Neural progenitor cell (in vitro differentiated cells): ENCODE results near the gene PRDM12. TPM values are rescaled to one million over a fixed set of nuclear protein-coding genes. Genes with fewer than 3 reads are reported as not detected.

Source experiments
- DNase-seq: peaks from one replicate; pipeline ENCODE4 v3.0.0-alpha.2; 2016; ENCODE audit warnings: low spot score
- H2AFZ ChIP-seq: fragments of 200-600 bp; sonication (generic); replicated peaks from 2 replicates; pipeline ENCODE4 v1.6.1; 2016; ENCODE audit warnings: antibody characterized with exemption
- H3F3A ChIP-seq: fragments of 200-600 bp; sonication (generic); 2 replicates; pipeline ENCODE4 v1.6.1; 2016; ENCODE audit warnings: antibody characterized with exemption, low read depth
- H3K27ac ChIP-seq: fragments of 200-600 bp; sonication (generic); 2 replicates; pipeline ENCODE4 v1.5.1; 2016; ENCODE audit warnings: mild to moderate bottlenecking
- H3K27me3 ChIP-seq: fragments of 200-600 bp; sonication (generic); 2 replicates; pipeline ENCODE4 v1.6.1; 2016; ENCODE audit warnings: mild to moderate bottlenecking, moderate library complexity
- H3K36me3 ChIP-seq: fragments of 200-600 bp; sonication (generic); 2 replicates; pipeline ENCODE4 v1.5.1; 2016
- H3K4me1 ChIP-seq: fragments of 200-600 bp; sonication (generic); 2 replicates; pipeline ENCODE4 v1.6.1; 2016; ENCODE audit warnings: mixed run types
- H3K4me2 ChIP-seq: fragments of 200-600 bp; sonication (generic); 2 replicates; pipeline ENCODE4 v1.6.1; 2016
- H3K4me3 ChIP-seq: fragments of 200-600 bp; sonication (generic); 2 replicates; pipeline ENCODE4 v1.5.1; 2016
- H3K79me2 ChIP-seq: fragments of 200-600 bp; sonication (generic); 2 replicates; pipeline ENCODE4 v1.6.1; 2016; ENCODE audit warnings: low read depth
- H3K9ac ChIP-seq: fragments of 200-600 bp; sonication (generic); 2 replicates; pipeline ENCODE4 v1.6.1; 2016
- H3K9me3 ChIP-seq: fragments of 200-600 bp; sonication (generic); 2 replicates; pipeline ENCODE4 v1.5.1; 2016; ENCODE audit warnings: low read depth
- H4K20me1 ChIP-seq: fragments of 200-600 bp; sonication (generic); 2 replicates; pipeline ENCODE4 v1.6.1; 2016; ENCODE audit warnings: low read depth
- H3K27ac Mint-ChIP-seq: 3 replicates; pipeline ENCODE4 v1.8.0; 2021; ENCODE audit warnings: mixed read lengths
- H3K27me3 Mint-ChIP-seq: 2 replicates; pipeline ENCODE4 v1.8.0; 2022; ENCODE audit warnings: low read depth, mild to moderate bottlenecking, inconsistent platforms, moderate library complexity, mixed read lengths; ENCODE audit not compliant: insufficient read depth
- H3K36me3 Mint-ChIP-seq: 3 replicates; pipeline ENCODE4 v1.8.0; 2021; ENCODE audit warnings: mixed read lengths
- H3K4me1 Mint-ChIP-seq: 3 replicates; pipeline ENCODE4 v1.8.0; 2021; ENCODE audit warnings: mixed read lengths
- H3K4me3 Mint-ChIP-seq: 3 replicates; pipeline ENCODE4 v1.8.0; 2021; ENCODE audit warnings: mild to moderate bottlenecking, moderate library complexity, mixed read lengths
- H3K9me3 Mint-ChIP-seq: 3 replicates; pipeline ENCODE4 v1.8.0; 2020; ENCODE audit warnings: mixed read lengths
- EZH2 ChIP-seq: fragments of 200-600 bp; sonication (generic); IDR thresholded peaks from 2 replicates; pipeline ENCODE4 v1.6.1; 2017; ENCODE audit warnings: antibody characterized with exemption, mild to moderate bottlenecking, moderate library complexity
- EZH2phosphoT487 ChIP-seq: fragments of 200-600 bp; sonication (generic); IDR thresholded peaks from 2 replicates; pipeline ENCODE4 v1.6.1; 2017; ENCODE audit warnings: antibody characterized with exemption
- total RNA-seq: library from RNA; depleted of rRNA; stranded (reverse); fragments of >200 nt; gene quantifications from 2 replicates; pipeline ENCODE4 v1.2.3, GENCODE V29; 2015; ENCODE audit warnings: low replicate concordance
- TF ChIP-seq, protein P1 (sequence below): fragments of 200-600 bp; sonication (generic); IDR thresholded peaks from 2 replicates; pipeline ENCODE4 v1.5.1; 2017; ENCODE audit warnings: antibody characterized with exemption, mild to moderate bottlenecking

Gene PRDM12
- total RNA-seq, 1 donor from 2014 or later, result not detected

DNA sequence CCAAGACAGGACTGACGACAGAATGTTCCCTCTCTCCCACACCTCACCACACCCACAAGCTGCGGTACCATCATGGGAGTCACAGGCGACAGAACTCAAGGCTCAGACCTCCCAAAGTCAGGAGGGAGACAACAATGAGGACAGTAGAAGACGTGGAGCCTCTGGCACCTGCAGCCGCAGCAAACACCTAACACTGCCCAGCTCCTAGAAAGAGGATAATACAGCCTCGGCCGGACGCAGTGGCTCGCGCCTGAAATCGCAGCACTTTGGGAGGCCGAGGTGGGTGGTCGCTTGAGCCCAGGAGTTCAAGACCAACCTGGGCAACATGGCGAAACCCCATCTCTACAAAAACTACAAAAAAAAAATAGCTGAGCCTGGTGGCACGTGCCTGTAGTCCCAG lies 13.2 kb upstream of the PRDM12 start:
- Histone ChIP-seq H3K79me2 (no peaks in the 10 kb centered on the region), H3K4me1 (no peaks in the 10 kb centered on the region), H3K9ac (no peak overlapping the region), H3K27me3 (peaks cover 38% of the 10 kb centered on the region), H4K20me1 (no peaks in the 10 kb centered on the region), H3K9me3 (no peaks in the 10 kb centered on the region), H3K36me3 (no peaks in the 10 kb centered on the region), H3F3A (no peaks in the 10 kb centered on the region), H3K27ac (no peak overlapping the region), H2AFZ (no peak overlapping the region), H3K4me3 (no peak overlapping the region), H3K4me2 (no peak overlapping the region)
- Mint-ChIP-seq H3K27me3 (peaks cover 41% of the 10 kb centered on the region), H3K4me3 (no peak overlapping the region), H3K9me3 (peaks cover 3% of the 10 kb centered on the region), H3K4me1 (no peaks in the 10 kb centered on the region), H3K27ac (no peak overlapping the region), H3K36me3 (no peaks in the 10 kb centered on the region)
- DNase-seq, result no peak
- TF ChIP-seq EZH2 (no peak), EZH2phosphoT487 (no peak)
- TF ChIP-seq, protein P1, sequence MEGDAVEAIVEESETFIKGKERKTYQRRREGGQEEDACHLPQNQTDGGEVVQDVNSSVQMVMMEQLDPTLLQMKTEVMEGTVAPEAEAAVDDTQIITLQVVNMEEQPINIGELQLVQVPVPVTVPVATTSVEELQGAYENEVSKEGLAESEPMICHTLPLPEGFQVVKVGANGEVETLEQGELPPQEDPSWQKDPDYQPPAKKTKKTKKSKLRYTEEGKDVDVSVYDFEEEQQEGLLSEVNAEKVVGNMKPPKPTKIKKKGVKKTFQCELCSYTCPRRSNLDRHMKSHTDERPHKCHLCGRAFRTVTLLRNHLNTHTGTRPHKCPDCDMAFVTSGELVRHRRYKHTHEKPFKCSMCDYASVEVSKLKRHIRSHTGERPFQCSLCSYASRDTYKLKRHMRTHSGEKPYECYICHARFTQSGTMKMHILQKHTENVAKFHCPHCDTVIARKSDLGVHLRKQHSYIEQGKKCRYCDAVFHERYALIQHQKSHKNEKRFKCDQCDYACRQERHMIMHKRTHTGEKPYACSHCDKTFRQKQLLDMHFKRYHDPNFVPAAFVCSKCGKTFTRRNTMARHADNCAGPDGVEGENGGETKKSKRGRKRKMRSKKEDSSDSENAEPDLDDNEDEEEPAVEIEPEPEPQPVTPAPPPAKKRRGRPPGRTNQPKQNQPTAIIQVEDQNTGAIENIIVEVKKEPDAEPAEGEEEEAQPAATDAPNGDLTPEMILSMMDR, result no peak

DNA sequence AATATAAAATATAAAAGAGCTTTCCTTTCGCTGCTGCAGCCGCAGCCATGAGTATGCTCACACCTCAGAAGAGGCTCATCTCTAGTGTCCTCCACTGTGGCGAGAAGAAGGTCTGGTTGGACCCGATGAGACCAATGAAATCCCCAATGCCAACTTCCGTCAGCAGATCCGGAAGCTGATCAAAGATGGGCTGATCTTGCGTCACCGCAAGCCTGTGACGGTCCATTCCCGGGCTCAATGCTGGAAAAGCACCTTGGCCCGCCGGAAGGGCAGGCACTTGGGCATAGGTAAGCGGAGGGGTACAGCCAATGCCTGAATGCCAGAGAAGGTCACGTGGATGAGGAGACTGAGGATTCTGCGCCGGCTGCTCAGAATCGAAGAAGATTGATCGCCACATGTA lies 12.6 kb upstream of the PRDM12 start:
- Mint-ChIP-seq H3K36me3 (no peaks in the 10 kb centered on the region), H3K27me3 (peaks cover 45% of the 10 kb centered on the region), H3K27ac (no peak overlapping the region), H3K4me3 (no peak overlapping the region), H3K9me3 (peaks cover 3% of the 10 kb centered on the region), H3K4me1 (no peaks in the 10 kb centered on the region)
- H4K20me1 ChIP-seq, result no peaks in the 10 kb centered on the region
- no peak overlapping the region for H3K4me3 ChIP-seq
- H3K9me3 ChIP-seq, result no peaks in the 10 kb centered on the region
- peaks cover 43% of the 10 kb centered on the region for H3K27me3 ChIP-seq
- H3F3A ChIP-seq, result no peaks in the 10 kb centered on the region
- H3K79me2 ChIP-seq, result no peaks in the 10 kb centered on the region
- no peak overlapping the region for H3K9ac ChIP-seq
- no peak overlapping the region for H3K4me2 ChIP-seq
- no peaks in the 10 kb centered on the region for H3K36me3 ChIP-seq
- H3K27ac ChIP-seq, result no peak overlapping the region
- TF ChIP-seq, protein P1, result no peak
- no peak for TF ChIP-seq EZH2
- TF ChIP-seq EZH2phosphoT487, result no peak
- no peak overlapping the region for H2AFZ ChIP-seq
- no peak for DNase-seq
- no peaks in the 10 kb centered on the region for H3K4me1 ChIP-seq

DNA sequence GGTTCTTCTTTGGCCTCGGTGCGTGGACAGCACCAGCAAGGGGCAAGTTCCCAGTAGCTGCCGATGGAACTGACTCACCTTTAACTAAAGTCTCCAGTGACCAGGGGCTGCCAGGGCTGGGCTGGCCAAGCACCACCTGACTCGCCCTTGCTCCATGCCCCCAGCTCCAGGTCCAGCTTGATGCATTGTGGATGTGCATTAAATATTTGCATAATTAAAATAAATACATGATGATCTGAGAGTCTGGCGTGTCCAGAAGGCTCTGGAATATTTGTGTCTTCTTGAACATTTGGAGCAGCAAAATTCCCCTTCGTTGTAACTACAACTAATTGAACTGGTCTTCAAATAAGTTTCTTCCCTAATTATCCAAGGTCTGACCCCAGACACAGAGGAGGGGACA lies 9.5 kb upstream of the PRDM12 start:
- DNase-seq, result no peak
- no peak overlapping the region for H2AFZ ChIP-seq
- peaks cover 65% of the 10 kb centered on the region for H3K27me3 Mint-ChIP-seq

More for the DNA sequence above, 9.5 kb upstream of the PRDM12 start:
- H4K20me1 ChIP-seq, result peaks cover 9% of the 10 kb centered on the region
- peaks cover 2% of the 10 kb centered on the region for H3K36me3 Mint-ChIP-seq
- H3K4me1 Mint-ChIP-seq, result peaks cover 5% of the 10 kb centered on the region
- no peak overlapping the region for H3K9ac ChIP-seq
- H3K9me3 Mint-ChIP-seq, result peaks cover 5% of the 10 kb centered on the region
- TF ChIP-seq, protein P1, result no peak
- TF ChIP-seq EZH2 (no peak), EZH2phosphoT487 (no peak)
- H3K27me3 ChIP-seq, result peaks cover 74% of the 10 kb centered on the region
- no peaks in the 10 kb centered on the region for H3K79me2 ChIP-seq
- H3K36me3 ChIP-seq, result no peaks in the 10 kb centered on the region
- H3K27ac ChIP-seq, result no peak overlapping the region
- H3K27ac Mint-ChIP-seq, result no peak overlapping the region
- no peaks in the 10 kb centered on the region for H3K4me1 ChIP-seq
- no peak overlapping the region for H3K4me3 Mint-ChIP-seq
- H3K4me3 ChIP-seq, result no peak overlapping the region
- H3K4me2 ChIP-seq, result no peak overlapping the region
- peaks cover 2% of the 10 kb centered on the region for H3F3A ChIP-seq
- H3K9me3 ChIP-seq, result no peaks in the 10 kb centered on the region
